Activated CD4-positive, alpha-beta T cell treated with anti-CD3 and anti-CD28 coated beads, Interleukin-2, amount 10 ng/mL, durations not matched to agents 7 days and 5 days (primary cell): ENCODE results near the gene CNTN5. TPM values are rescaled to one million over a fixed set of nuclear protein-coding genes. Genes with fewer than 3 reads are reported as not detected.
"Not testable (repeated sequence)": the region's sequence is repeated elsewhere in the genome, so short reads cannot be mapped to it uniquely, and the experiment has no call there.

Source experiments
- CTCF ChIA-PET: fragments of 350-600 bp; sonication (Branson Sonifier 250); formaldehyde crosslinking; loops from one replicate; lab custom pipeline; 2021; ENCODE audit warnings: antibody characterized with exemption; lab: Charles Lee
- POLR2A ChIA-PET: fragments of 350-600 bp; sonication (Branson Sonifier 250); formaldehyde crosslinking; loops from one replicate; lab custom pipeline; 2021; ENCODE audit warnings: antibody characterized with exemption; lab: Charles Lee
- DNase-seq: peaks from one replicate; pipeline ENCODE4 v3.0.0-alpha.2; 2020
- H3K27ac Mint-ChIP-seq: one replicate; pipeline ENCODE4 v1.8.0; 2021; ENCODE audit warnings: mild to moderate bottlenecking, moderate library complexity, mixed read lengths
- H3K27me3 Mint-ChIP-seq: one replicate; pipeline ENCODE4 v1.8.0; 2021; ENCODE audit warnings: mixed read lengths
- H3K36me3 Mint-ChIP-seq: one replicate; pipeline ENCODE4 v1.8.0; 2021; ENCODE audit warnings: low read depth, mixed read lengths
- H3K4me1 Mint-ChIP-seq: one replicate; pipeline ENCODE4 v1.8.0; 2021; ENCODE audit warnings: mixed read lengths
- H3K4me3 Mint-ChIP-seq: one replicate; pipeline ENCODE4 v1.8.0; 2021; ENCODE audit warnings: mild to moderate bottlenecking, moderate library complexity, mixed read lengths
- H3K9me3 Mint-ChIP-seq: one replicate; pipeline ENCODE4 v1.8.0; 2021; ENCODE audit warnings: mixed read lengths
- total RNA-seq, 2 experiments: library from RNA; stranded (reverse); gene quantifications; one replicate each; pipeline ENCODE4 v1.2.3, GENCODE V29; 2021

CNTN5 gene
- total RNA-seq, 2 experiments from 2014 or later, result not detected

GRCh38 chr11:99822846-99823565, 802.3 kb downstream of the CNTN5 start:
- no peak overlapping the region for H3K4me3 Mint-ChIP-seq
- DNase-seq, result no peak

GRCh38 chr11:99836739-99837138, 816.0 kb downstream of the CNTN5 start:
- H3K27me3 Mint-ChIP-seq, H3K36me3 Mint-ChIP-seq, H3K4me3 Mint-ChIP-seq, POLR2A ChIA-PET, DNase-seq, H3K9me3 Mint-ChIP-seq, CTCF ChIA-PET, H3K4me1 Mint-ChIP-seq, H3K27ac Mint-ChIP-seq: not testable (repeated sequence)

More at GRCh38 chr11:99822846-99823565, 802.3 kb downstream of the CNTN5 start:
- ChIA-PET CTCF (no interaction called here), POLR2A (no interaction called here)
- no peaks in the 10 kb centered on the region for H3K4me1 Mint-ChIP-seq
- H3K27ac Mint-ChIP-seq, result no peak overlapping the region
- no peaks in the 10 kb centered on the region for H3K36me3 Mint-ChIP-seq
- peaks cover 6% of the 10 kb centered on the region for H3K9me3 Mint-ChIP-seq
- no peaks in the 10 kb centered on the region for H3K27me3 Mint-ChIP-seq

- Mint-ChIP-seq H3K36me3 (no peaks in the 10 kb centered on the region), H3K27ac (no peak overlapping the region), H3K9me3 (no peaks in the 10 kb centered on the region), H3K4me1 (no peaks in the 10 kb centered on the region), H3K4me3 (no peak overlapping the region), H3K27me3 (no peaks in the 10 kb centered on the region)
- ChIA-PET POLR2A (no interaction called here), CTCF (no interaction called here)
- no peak for DNase-seq
These were observed 821.1 kb downstream of the CNTN5 start for GRCh38 chr11:99841885-99842284.

DNA sequence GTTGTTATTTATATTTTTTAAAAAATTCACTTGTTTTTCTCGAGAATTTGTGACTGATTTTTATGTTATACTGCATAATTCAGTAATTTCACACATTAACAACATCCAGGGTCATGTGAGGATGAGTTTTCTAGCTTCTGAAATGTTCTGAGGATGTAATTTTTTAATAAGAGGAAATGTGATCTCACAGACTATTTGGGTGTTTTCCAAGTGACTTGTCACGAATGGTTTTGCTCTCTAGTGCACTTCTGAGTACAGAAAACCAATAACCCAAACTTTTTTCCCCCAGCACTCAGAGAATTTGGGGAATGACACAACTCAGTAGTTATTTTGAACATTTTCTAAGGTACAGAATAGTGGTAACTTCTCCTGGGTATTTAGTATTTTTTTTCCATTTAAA, 845.2 kb downstream of the CNTN5 start:
- H3K4me3 Mint-ChIP-seq, result no peak overlapping the region
- H3K27ac Mint-ChIP-seq, result no peak overlapping the region
- peaks cover 3% of the 10 kb centered on the region for H3K9me3 Mint-ChIP-seq
- H3K27me3 Mint-ChIP-seq, result no peaks in the 10 kb centered on the region
- DNase-seq, result no peak
- ChIA-PET POLR2A (no interaction called here), CTCF (no interaction called here)
- H3K4me1 Mint-ChIP-seq, result no peaks in the 10 kb centered on the region
- no peaks in the 10 kb centered on the region for H3K36me3 Mint-ChIP-seq

DNA sequence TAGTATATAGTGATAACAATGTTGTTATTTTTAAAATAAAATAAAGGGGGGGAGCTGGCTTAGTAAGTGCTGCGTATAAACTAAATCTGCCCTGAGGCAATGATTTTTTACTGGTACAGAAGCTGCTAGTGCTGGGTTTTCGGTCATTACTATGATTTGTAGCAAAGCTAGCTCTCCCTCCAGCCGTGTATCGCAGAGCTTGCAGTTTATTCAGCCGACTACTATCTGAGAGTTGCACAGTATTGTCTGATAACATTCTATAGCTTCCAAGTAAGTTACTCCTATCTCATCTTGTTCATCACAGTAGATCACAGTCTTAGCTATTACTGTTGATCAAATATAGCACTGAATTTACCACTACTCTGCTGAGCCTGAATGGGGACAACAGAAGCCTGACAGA, 860.9 kb downstream of the CNTN5 start:
- Mint-ChIP-seq H3K27me3 (no peaks in the 10 kb centered on the region), H3K36me3 (no peaks in the 10 kb centered on the region), H3K4me3 (no peak overlapping the region), H3K4me1 (no peaks in the 10 kb centered on the region), H3K27ac (no peak overlapping the region), H3K9me3 (peaks cover 2% of the 10 kb centered on the region)
- ChIA-PET POLR2A (no interaction called here), CTCF (no interaction called here)
- DNase-seq, result no peak

DNA sequence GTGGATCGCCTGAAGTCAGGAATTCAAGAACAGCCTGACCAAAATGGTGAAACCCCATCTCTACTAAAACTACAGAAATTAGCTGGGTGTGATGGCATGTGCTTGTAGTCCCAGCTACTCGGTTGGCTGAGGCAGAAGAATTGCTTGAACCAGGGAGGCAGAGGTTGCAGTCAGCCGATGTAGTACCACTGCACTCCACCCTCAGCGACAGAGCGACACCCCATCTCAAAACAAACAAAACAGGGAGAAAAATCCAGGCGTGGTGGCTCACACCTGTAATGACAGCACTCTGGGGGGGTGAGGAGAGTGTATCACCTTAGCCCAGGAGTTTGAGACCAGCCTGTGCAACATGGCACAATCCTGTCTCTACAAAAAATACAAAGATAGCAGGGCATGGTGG, 864.0 kb downstream of the CNTN5 start:
- H3K4me3 Mint-ChIP-seq, result no peak overlapping the region
- H3K27ac Mint-ChIP-seq, result no peak overlapping the region
- no peaks in the 10 kb centered on the region for H3K36me3 Mint-ChIP-seq
- DNase-seq, result no peak
- peaks cover 8% of the 10 kb centered on the region for H3K9me3 Mint-ChIP-seq
- POLR2A ChIA-PET, result no interaction called here
- no peaks in the 10 kb centered on the region for H3K27me3 Mint-ChIP-seq
- CTCF ChIA-PET, result no interaction called here
- no peaks in the 10 kb centered on the region for H3K4me1 Mint-ChIP-seq

GRCh38 chr11:99887481-99887880, 866.7 kb downstream of the CNTN5 start:
- ChIA-PET POLR2A (no interaction called here), CTCF (no interaction called here)
- no peak overlapping the region for H3K27ac Mint-ChIP-seq
- no peaks in the 10 kb centered on the region for H3K27me3 Mint-ChIP-seq
- H3K4me1 Mint-ChIP-seq, result no peaks in the 10 kb centered on the region
- H3K9me3 Mint-ChIP-seq, result peaks cover 8% of the 10 kb centered on the region
- no peak overlapping the region for H3K4me3 Mint-ChIP-seq
- no peak for DNase-seq
- no peaks in the 10 kb centered on the region for H3K36me3 Mint-ChIP-seq

- DNase-seq, result no peak
- Mint-ChIP-seq H3K4me1 (no peaks in the 10 kb centered on the region), H3K27me3 (no peaks in the 10 kb centered on the region), H3K9me3 (peaks cover 12% of the 10 kb centered on the region), H3K4me3 (no peak overlapping the region), H3K27ac (no peak overlapping the region), H3K36me3 (no peaks in the 10 kb centered on the region)
- POLR2A ChIA-PET, result no interaction called here
- CTCF ChIA-PET, result no interaction called here
These were observed 873.1 kb downstream of the CNTN5 start for GRCh38 chr11:99893811-99894210.

DNA sequence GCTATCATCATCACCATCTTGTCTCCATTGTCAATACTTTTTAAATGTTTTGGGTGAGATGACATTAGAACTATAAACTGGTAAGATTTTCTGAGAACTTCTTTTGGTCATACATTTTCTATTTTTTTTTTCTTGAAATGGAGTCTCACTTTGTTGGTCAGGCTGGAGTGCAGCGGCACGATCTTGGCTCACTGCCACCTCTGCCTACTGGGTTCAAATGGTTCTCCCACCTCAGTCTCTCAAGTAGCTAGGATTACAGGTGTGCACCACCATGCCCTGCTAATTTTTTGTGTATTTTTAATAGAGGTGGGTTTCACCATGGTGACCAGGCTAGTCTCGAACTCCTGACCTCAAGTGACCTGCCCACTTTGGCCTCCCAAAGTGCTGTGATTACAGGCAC, 880.4 kb downstream of the CNTN5 start:
- H3K9me3 Mint-ChIP-seq, result peaks cover 14% of the 10 kb centered on the region
- no peak for DNase-seq
- CTCF ChIA-PET, result no interaction called here
- POLR2A ChIA-PET, result no interaction called here
- no peaks in the 10 kb centered on the region for H3K27me3 Mint-ChIP-seq
- no peaks in the 10 kb centered on the region for H3K4me1 Mint-ChIP-seq
- no peak overlapping the region for H3K27ac Mint-ChIP-seq
- H3K4me3 Mint-ChIP-seq, result no peak overlapping the region
- no peaks in the 10 kb centered on the region for H3K36me3 Mint-ChIP-seq

DNA sequence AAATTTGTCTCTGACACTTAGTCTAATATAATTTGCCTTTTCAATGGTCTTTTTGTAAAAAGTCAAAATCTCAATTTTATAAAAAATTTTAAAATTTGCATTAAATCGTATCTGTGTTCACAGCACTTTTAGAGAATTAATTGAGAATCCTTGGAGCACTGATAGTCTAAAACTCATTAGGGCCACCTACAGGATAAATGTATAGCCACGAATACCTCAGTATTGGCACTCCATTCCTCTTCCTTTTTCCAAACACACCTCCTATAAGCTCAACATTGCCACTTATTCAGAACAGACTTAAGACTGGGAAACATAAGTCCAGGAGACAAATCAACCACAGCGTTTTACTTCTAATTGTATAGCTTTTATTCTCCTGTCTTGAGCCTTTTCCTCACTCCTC, 890.4 kb downstream of the CNTN5 start:
- H3K27me3 Mint-ChIP-seq, result no peaks in the 10 kb centered on the region

DNA sequence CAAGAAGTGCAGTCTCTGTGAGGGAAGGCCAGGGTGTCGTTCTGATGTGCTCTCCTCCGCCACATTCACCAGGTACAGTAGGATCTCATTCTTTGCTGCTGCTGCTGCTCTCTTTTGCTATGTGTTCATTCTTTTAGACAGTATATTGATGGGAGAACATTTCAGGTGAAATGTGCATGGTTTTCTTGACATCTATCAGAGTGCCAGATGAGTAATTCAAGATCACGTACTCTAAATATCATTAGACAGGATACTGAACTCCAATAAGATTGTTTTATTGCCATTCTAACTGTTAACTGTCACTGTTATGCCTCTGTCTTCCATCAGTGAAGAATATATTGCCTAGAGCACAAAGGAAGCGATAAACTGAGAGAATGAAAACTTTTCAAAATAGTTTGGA, 895.3 kb downstream of the CNTN5 start:
- Mint-ChIP-seq H3K4me1 (no peaks in the 10 kb centered on the region), H3K27me3 (no peaks in the 10 kb centered on the region), H3K36me3 (no peaks in the 10 kb centered on the region), H3K4me3 (no peak overlapping the region), H3K9me3 (peaks cover 20% of the 10 kb centered on the region), H3K27ac (no peak overlapping the region)
- ChIA-PET POLR2A (no interaction called here), CTCF (no interaction called here)
- no peak for DNase-seq

More for the DNA sequence above, 890.4 kb downstream of the CNTN5 start:
- no peaks in the 10 kb centered on the region for H3K36me3 Mint-ChIP-seq
- H3K9me3 Mint-ChIP-seq, result peaks cover 4% of the 10 kb centered on the region
- ChIA-PET CTCF (no interaction called here), POLR2A (no interaction called here)
- H3K4me3 Mint-ChIP-seq, result no peak overlapping the region
- H3K4me1 Mint-ChIP-seq, result no peaks in the 10 kb centered on the region
- no peak overlapping the region for H3K27ac Mint-ChIP-seq
- DNase-seq, result no peak

DNA sequence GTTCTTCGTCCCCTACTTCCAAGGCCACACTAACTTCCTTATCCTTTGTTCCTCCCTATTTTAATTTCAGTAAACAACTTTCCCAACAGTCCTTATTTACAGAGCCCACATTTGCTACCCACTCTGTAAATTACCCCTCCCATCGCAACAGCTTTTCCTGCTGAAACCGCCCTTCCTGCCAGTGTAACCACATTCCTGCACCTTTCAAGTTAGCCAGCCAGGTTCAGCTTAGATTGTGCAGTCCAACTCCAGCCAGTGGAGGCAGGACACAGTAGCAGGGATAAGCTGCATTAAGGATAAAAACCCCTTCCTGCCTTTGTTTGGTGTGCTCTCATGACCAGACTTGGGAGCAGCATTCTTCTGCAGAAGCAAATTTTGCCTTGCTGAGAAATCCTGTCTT, 898.0 kb downstream of the CNTN5 start:
- H3K36me3 Mint-ChIP-seq, result no peaks in the 10 kb centered on the region
- H3K9me3 Mint-ChIP-seq, result peaks cover 24% of the 10 kb centered on the region
- no peaks in the 10 kb centered on the region for H3K4me1 Mint-ChIP-seq
- no peaks in the 10 kb centered on the region for H3K27me3 Mint-ChIP-seq
- POLR2A ChIA-PET, result interaction anchor here (0.7 kb wide), 1 partner anchor 1143 kb away, joined by 5 read pairs; no protein-coding TSS in a partner anchor
- no peak overlapping the region for H3K4me3 Mint-ChIP-seq
- CTCF ChIA-PET, result no interaction called here
- H3K27ac Mint-ChIP-seq, result no peak overlapping the region
- DNase-seq, result no peak

GRCh38 chr11:99920956-99921355, 900.2 kb downstream of the CNTN5 start:
- POLR2A ChIA-PET, result no interaction called here
- H3K36me3 Mint-ChIP-seq, result no peaks in the 10 kb centered on the region

DNA sequence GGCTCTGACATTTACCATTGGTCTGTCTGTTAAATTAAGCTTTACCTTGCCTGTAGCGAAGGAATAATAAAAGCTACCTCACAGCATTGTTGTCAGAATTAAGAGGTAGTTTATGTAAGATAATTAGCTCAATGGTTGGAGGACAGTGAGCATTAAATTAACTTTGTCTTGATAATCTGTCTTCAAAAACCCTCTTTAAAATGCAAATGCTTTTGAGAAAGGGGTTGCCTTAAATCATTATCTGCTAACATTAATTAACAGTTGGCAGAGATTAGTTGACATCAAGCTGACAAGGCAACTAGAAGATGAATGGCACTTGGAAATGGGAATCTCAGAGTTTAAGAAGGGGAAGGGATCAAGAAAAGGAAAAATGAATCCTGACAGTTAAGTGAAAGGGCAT, 905.2 kb downstream of the CNTN5 start:
- no peak for DNase-seq
- CTCF ChIA-PET, result no interaction called here

More at GRCh38 chr11:99920956-99921355, 900.2 kb downstream of the CNTN5 start:
- Mint-ChIP-seq H3K27me3 (no peaks in the 10 kb centered on the region), H3K4me3 (no peak overlapping the region), H3K4me1 (no peaks in the 10 kb centered on the region), H3K9me3 (peaks cover 28% of the 10 kb centered on the region), H3K27ac (no peak overlapping the region)
- no peak for DNase-seq
- CTCF ChIA-PET, result no interaction called here

More for the DNA sequence above, 905.2 kb downstream of the CNTN5 start:
- Mint-ChIP-seq H3K27me3 (no peaks in the 10 kb centered on the region), H3K4me1 (no peaks in the 10 kb centered on the region), H3K9me3 (peaks cover 21% of the 10 kb centered on the region), H3K36me3 (no peaks in the 10 kb centered on the region), H3K4me3 (no peak overlapping the region), H3K27ac (no peak overlapping the region)
- POLR2A ChIA-PET, result no interaction called here
